Measurements from ENCODE around the gene LY6G5C. TPM values are rescaled to one million over a fixed set of nuclear protein-coding genes. Genes with fewer than 3 reads are reported as not detected.

Gene LY6G5C
- total and polyA plus RNA-seq, 9 of the 15 experiments (the other 6 are each of a cell fraction or from before 2014, with no cell fraction given) = 0.10 to 0.67 (median 0.46) TPM; not detected in 4

GRCh38 chr6:31663126-31663960 lies 17.5 kb downstream of the LY6G5C start (continued):
- TF ChIP-seq MXD1 (CRISPR knock-in tag; IDR thresholded peaks at IDR 0.05; ENCODE audit: borderline replicate concordance, poor library complexity, severe bottlenecking) (no peak), LEF1 (IDR thresholded peaks at IDR 0.05) (no peak), HNRNPK (IDR thresholded peaks at IDR 0.05; ENCODE audit: low read depth, low read length, poor library complexity, severe bottlenecking) (no peak), PTRF (tag; IDR thresholded peaks at IDR 0.05) (0 out of 2 replicates have a peak, but pooled peaks have one; percentile 19), HLTF (IDR thresholded peaks at IDR 0.05) (peak; percentile 51; the same call in 1 of the 2 replicates), ZNF143 (CRISPR knock-in tag; IDR thresholded peaks at IDR 0.05) (0 out of 2 replicates have a peak, but pooled peaks have one; percentile 1), KDM4B (IDR thresholded peaks at IDR 0.05; ENCODE audit: borderline replicate concordance in 2 of 2, low read depth in 1 of 2) (no peak), GTF2E2 (tag; IDR thresholded peaks at IDR 0.05) (no peak), ZBTB9 (CRISPR knock-in tag; IDR thresholded peaks at IDR 0.05) (no peak), HSF4 (CRISPR knock-in tag; IDR thresholded peaks at IDR 0.05; ENCODE audit: borderline replicate concordance) (0 out of 2 replicates have a peak, but pooled peaks have one; percentile 9), BMI1 (IDR thresholded peaks at IDR 0.05; ENCODE audit: low read length) (no peak), FOXJ2 (tag; IDR thresholded peaks at IDR 0.05) (0 out of 2 replicates have a peak, but pooled peaks have one; percentile 36), PML (IDR thresholded peaks at IDR 0.05; ENCODE audit: low read length) (peak; percentile 17), ZNF274 (IDR thresholded peaks at IDR 0.05; ENCODE audit: borderline replicate concordance, low read depth, low read length) (no peak), ZNF778 (CRISPR knock-in tag; IDR thresholded peaks at IDR 0.05) (no peak), CBFB (CRISPR knock-in tag; IDR thresholded peaks at IDR 0.05) (0 out of 2 replicates have a peak, but pooled peaks have one; percentile 8)
